ENCODE data around the gene S100A4.

Gene S100A4

DNA sequence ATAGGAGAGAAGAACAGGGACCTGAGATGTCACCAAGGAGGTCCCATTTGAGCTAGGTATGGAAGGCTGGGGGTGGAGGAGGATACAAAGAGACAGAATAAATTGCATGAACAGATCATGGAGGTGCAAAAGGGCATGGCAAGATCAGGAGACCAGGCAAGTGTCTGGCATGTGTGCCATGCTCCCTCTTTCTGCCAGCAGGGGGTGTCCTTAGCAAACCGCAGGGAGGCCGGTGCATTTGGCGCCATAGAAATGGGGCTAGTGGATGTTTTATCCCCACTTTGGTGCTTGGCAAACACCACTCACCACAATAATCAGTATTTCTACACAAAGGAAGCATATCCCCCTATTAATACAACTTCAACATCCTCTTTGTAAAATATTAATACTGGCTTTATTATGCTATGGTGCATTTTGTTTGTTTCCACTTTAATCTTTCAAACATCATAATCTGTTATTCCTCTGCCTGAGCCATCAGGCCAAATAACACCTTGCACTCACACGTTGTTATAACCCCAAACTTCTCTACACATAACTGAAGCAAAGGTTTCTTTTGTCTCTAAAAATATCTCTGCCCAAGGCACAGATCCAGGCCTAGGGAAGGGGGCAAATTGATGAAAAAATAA lies 35.8 kb downstream of the S100A4 start:
- TF ChIP-seq, protein P1, sequence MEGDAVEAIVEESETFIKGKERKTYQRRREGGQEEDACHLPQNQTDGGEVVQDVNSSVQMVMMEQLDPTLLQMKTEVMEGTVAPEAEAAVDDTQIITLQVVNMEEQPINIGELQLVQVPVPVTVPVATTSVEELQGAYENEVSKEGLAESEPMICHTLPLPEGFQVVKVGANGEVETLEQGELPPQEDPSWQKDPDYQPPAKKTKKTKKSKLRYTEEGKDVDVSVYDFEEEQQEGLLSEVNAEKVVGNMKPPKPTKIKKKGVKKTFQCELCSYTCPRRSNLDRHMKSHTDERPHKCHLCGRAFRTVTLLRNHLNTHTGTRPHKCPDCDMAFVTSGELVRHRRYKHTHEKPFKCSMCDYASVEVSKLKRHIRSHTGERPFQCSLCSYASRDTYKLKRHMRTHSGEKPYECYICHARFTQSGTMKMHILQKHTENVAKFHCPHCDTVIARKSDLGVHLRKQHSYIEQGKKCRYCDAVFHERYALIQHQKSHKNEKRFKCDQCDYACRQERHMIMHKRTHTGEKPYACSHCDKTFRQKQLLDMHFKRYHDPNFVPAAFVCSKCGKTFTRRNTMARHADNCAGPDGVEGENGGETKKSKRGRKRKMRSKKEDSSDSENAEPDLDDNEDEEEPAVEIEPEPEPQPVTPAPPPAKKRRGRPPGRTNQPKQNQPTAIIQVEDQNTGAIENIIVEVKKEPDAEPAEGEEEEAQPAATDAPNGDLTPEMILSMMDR (IDR thresholded peaks at IDR 0.05; ENCODE audit: low read depth, low read length, missing control alignments): peak; percentile 90
- DNase-seq (ENCODE audit: low read depth): no peak
- no peak overlapping the region for H3K4me3 ChIP-seq (ENCODE audit: low read depth, low read length)

GRCh38 chr1:153509036-153509435 lies 36.6 kb downstream of the S100A4 start:
- TF ChIP-seq, protein P1 (IDR thresholded peaks at IDR 0.05; ENCODE audit: low read depth, low read length, missing control alignments): no peak
- DNase-seq (ENCODE audit: low read depth): no peak
- H3K4me3 ChIP-seq (ENCODE audit: low read depth, low read length): no peak overlapping the region

DNA sequence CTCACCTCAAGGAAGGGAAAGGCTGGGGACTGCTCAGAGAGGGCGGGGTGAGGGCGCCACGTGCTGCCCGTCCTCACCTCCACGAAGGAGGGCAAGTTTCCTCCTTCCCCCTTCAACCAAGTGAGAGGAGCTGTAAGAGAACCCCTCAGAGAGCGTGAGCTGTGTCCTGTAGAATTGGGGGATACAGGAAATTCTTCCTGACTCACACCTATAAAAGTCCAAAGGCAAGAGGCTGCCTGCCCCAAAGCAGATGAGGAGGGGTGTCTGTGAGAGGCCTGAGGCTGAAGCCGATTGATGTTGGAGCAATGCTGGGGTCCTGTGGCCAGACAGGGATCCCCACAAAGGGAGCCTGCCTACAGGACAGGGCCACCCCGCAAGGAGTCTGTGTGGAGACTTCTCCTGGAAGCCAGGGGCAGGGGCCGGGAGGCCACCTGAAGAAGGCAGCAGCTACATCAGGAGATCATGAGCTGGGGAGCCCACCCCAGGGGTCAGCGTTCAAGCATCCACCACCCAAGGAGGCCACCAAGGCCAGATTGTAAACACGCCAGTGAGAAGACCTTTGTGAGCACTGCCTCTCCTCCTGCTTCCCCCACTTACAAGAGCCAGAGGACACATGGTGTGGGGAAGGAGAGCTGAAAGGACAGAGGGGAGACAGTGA lies 37.6 kb downstream of the S100A4 start:
- no peak for DNase-seq (ENCODE audit: low read depth)
- TF ChIP-seq, protein P1 (IDR thresholded peaks at IDR 0.05; ENCODE audit: low read depth, low read length, missing control alignments): no peak
- H3K4me3 ChIP-seq (ENCODE audit: low read depth, low read length): no peak overlapping the region

GRCh38 chr1:153506831-153507413 lies 38.7 kb downstream of the S100A4 start:
- DNase-seq (ENCODE audit: low read depth): no peak
- TF ChIP-seq, protein P1 (IDR thresholded peaks at IDR 0.05; ENCODE audit: low read depth, low read length, missing control alignments): no peak
- no peak overlapping the region for H3K4me3 ChIP-seq (ENCODE audit: low read depth, low read length)

DNA sequence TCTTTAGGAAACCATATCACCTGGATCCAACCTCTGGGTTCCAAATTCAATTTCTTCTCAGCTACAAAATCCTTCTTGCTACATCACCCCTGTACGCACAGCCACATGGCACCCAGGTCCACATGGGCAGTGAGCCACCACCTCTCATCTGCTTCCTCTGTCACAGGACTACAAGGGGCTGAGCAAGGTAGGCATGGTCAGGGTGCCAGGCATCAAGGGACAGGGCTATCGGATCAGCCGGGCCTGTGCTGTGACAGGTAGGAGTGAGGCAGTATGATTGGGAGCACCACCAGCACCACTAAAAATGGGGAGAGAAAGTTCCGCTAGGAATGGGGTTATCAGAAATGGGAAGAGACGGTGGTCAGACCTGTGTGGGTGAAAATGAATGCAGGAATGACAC lies 39.2 kb downstream of the S100A4 start:
- H3K4me3 ChIP-seq (ENCODE audit: low read depth, low read length): no peak overlapping the region
- TF ChIP-seq, protein P1 (IDR thresholded peaks at IDR 0.05; ENCODE audit: low read depth, low read length, missing control alignments): no peak
- DNase-seq (ENCODE audit: low read depth): no peak

- TF ChIP-seq, protein P1 (IDR thresholded peaks at IDR 0.05; ENCODE audit: low read depth, low read length, missing control alignments): no peak
- DNase-seq (ENCODE audit: low read depth): no peak
- no peak overlapping the region for H3K4me3 ChIP-seq (ENCODE audit: low read depth, low read length)
Measured at GRCh38 chr1:153505576-153505975, 40.0 kb downstream of the S100A4 start.

Measured in GM12864 (cell line).